Activated CD4-positive, alpha-beta T cell treated with anti-CD3 and anti-CD28 coated beads for 36 hours (primary cell): ENCODE measurements around the gene TCP1. TPM values are rescaled to one million over a fixed set of nuclear protein-coding genes. Genes with fewer than 3 reads are reported as not detected.
"Not testable (repeated sequence)": the region's sequence is repeated elsewhere in the genome, so short reads cannot be mapped to it uniquely, and the experiment has no call there.

Experiments used
- ATAC-seq: fragments of 200-7000 bp; cut with Tn5 transposase; one replicate; pipeline ENCODE4 v1.10.0; 2021; ENCODE audit warnings: mild to moderate bottlenecking, moderate library complexity
- CTCF ChIA-PET: fragments of 350-600 bp; sonication (Branson Sonifier 250); formaldehyde crosslinking; loops from one replicate; lab custom pipeline; 2021; ENCODE audit warnings: antibody characterized with exemption; lab: Charles Lee
- POLR2A ChIA-PET: fragments of 350-600 bp; sonication (Branson Sonifier 250); formaldehyde crosslinking; loops from one replicate; lab custom pipeline; 2021; ENCODE audit warnings: antibody characterized with exemption, inconsistent platforms; lab: Charles Lee
- DNase-seq: peaks from one replicate; pipeline ENCODE4 v3.0.0-alpha.2; 2020
- H3K27ac Mint-ChIP-seq: one replicate; pipeline ENCODE4 v1.8.0; 2021; ENCODE audit warnings: mixed read lengths
- H3K27me3 Mint-ChIP-seq: one replicate; pipeline ENCODE4 v1.8.0; 2021; ENCODE audit warnings: mixed read lengths
- H3K36me3 Mint-ChIP-seq: one replicate; pipeline ENCODE4 v1.8.0; 2021; ENCODE audit warnings: low read depth, mixed read lengths
- H3K4me1 Mint-ChIP-seq: one replicate; pipeline ENCODE4 v1.8.0; 2021; ENCODE audit warnings: mixed read lengths
- H3K4me3 Mint-ChIP-seq: one replicate; pipeline ENCODE4 v1.8.0; 2021; ENCODE audit warnings: mild to moderate bottlenecking, moderate library complexity, mixed read lengths
- H3K9me3 Mint-ChIP-seq: one replicate; pipeline ENCODE4 v1.8.0; 2021; ENCODE audit warnings: low read depth, mixed read lengths
- intact Hi-C, 2 experiments: fragments of 100-400 bp; cut with DNase I in 1 of 2; cut with micrococcal nuclease in 1 of 2; formaldehyde crosslinking; loops; one replicate each; pipeline versions ENCODE4 v1.14.2 to v1.15.1; 2022 to 2024; cut with DNase I, micrococcal nuclease
- total RNA-seq, 2 experiments: library from RNA; stranded (reverse); gene quantifications; one replicate each; pipeline ENCODE4 v1.2.3, GENCODE V29; 2021

TCP1 gene
- total RNA-seq, 2 experiments from 2014 or later = 358 to 496 TPM

GRCh38 chr6:159828074-159828473 lies 38.7 kb upstream of the TCP1 start:
- Mint-ChIP-seq H3K4me3 (no peak overlapping the region), H3K9me3 (no peaks in the 10 kb centered on the region), H3K4me1 (peaks cover 7% of the 10 kb centered on the region), H3K27me3 (no peaks in the 10 kb centered on the region), H3K27ac (no peak overlapping the region), H3K36me3 (no peaks in the 10 kb centered on the region)
- peak; percentile 33 for ATAC-seq
- CTCF ChIA-PET = no interaction called here
- no peak for DNase-seq
- POLR2A ChIA-PET = no interaction called here
- intact Hi-C loops = no loop called here

GRCh38 chr6:159826968-159827647 lies 37.7 kb upstream of the TCP1 start:
- DNase-seq = no peak
- intact Hi-C loops = no loop called here
- H3K9me3 Mint-ChIP-seq = no peaks in the 10 kb centered on the region
- H3K4me1 Mint-ChIP-seq = peaks cover 4% of the 10 kb centered on the region
- H3K27me3 Mint-ChIP-seq = no peaks in the 10 kb centered on the region
- no peak for ATAC-seq
- POLR2A ChIA-PET = no interaction called here
- H3K27ac Mint-ChIP-seq = no peak overlapping the region
- CTCF ChIA-PET = no interaction called here
- H3K4me3 Mint-ChIP-seq = no peak overlapping the region
- no peaks in the 10 kb centered on the region for H3K36me3 Mint-ChIP-seq

GRCh38 chr6:159826004-159826403 lies 36.6 kb upstream of the TCP1 start:
- DNase-seq (no peak), ATAC-seq (no peak)
- Mint-ChIP-seq H3K36me3 (no peaks in the 10 kb centered on the region), H3K9me3 (no peaks in the 10 kb centered on the region), H3K27ac (no peak overlapping the region), H3K4me3 (no peak overlapping the region), H3K27me3 (no peaks in the 10 kb centered on the region), H3K4me1 (peaks cover 4% of the 10 kb centered on the region)
- intact Hi-C loops = no loop called here
- ChIA-PET POLR2A (no interaction called here), CTCF (no interaction called here)

GRCh38 chr6:159824690-159825089 lies 35.3 kb upstream of the TCP1 start:
- H3K4me3 Mint-ChIP-seq, H3K27me3 Mint-ChIP-seq, H3K36me3 Mint-ChIP-seq, H3K9me3 Mint-ChIP-seq, intact Hi-C loops, POLR2A ChIA-PET, H3K27ac Mint-ChIP-seq, DNase-seq, ATAC-seq: not testable (repeated sequence)
- CTCF ChIA-PET = interaction anchor here (1.1 kb wide), 1 partner anchor 17 kb away, joined by 3 read pairs; no protein-coding TSS in a partner anchor
- H3K4me1 Mint-ChIP-seq = peaks cover 14% of the 10 kb centered on the region

GRCh38 chr6:159823953-159824352 lies 34.6 kb upstream of the TCP1 start:
- ChIA-PET CTCF (interaction anchor here (1.1 to 1.2 kb wide), 2 partner anchors 17 to 20 kb away, joined by 3 read pairs; no protein-coding TSS in a partner anchor), POLR2A (no interaction called here)
- intact Hi-C loops = no loop called here

GRCh38 chr6:159821726-159822125 lies 32.3 kb upstream of the TCP1 start:
- ATAC-seq (no peak), DNase-seq (no peak)
- intact Hi-C loops = no loop called here
- no peaks in the 10 kb centered on the region for H3K9me3 Mint-ChIP-seq
- H3K27ac Mint-ChIP-seq = no peak overlapping the region
- CTCF ChIA-PET = interaction anchor here (1.0 kb wide), 1 partner anchor 281 kb away, joined by 3 read pairs; no protein-coding TSS in a partner anchor
- H3K36me3 Mint-ChIP-seq = peaks cover 2% of the 10 kb centered on the region
- no peaks in the 10 kb centered on the region for H3K27me3 Mint-ChIP-seq
- peaks cover 17% of the 10 kb centered on the region for H3K4me1 Mint-ChIP-seq
- POLR2A ChIA-PET = interaction anchor here (0.5 to 0.7 kb wide), 2 partner anchors 31 to 675 kb away, joined by 3 to 4 read pairs; partner anchors contain the start of gene MRPL18
- no peak overlapping the region for H3K4me3 Mint-ChIP-seq

More at GRCh38 chr6:159823953-159824352, 34.6 kb upstream of the TCP1 start:
- Mint-ChIP-seq H3K27me3 (no peaks in the 10 kb centered on the region), H3K4me3 (no peak overlapping the region), H3K4me1 (peaks cover 17% of the 10 kb centered on the region), H3K9me3 (no peaks in the 10 kb centered on the region), H3K36me3 (no peaks in the 10 kb centered on the region), H3K27ac (no peak overlapping the region)
- ATAC-seq (no peak), DNase-seq (no peak)

- CTCF ChIA-PET = no interaction called here
- intact Hi-C loops = no loop called here
These were observed 31.7 kb upstream of the TCP1 start for GRCh38 chr6:159821122-159821521.

GRCh38 chr6:159819932-159820640 lies 30.7 kb upstream of the TCP1 start:
- Mint-ChIP-seq H3K4me3 (peak overlapping the region; percentile 34), H3K9me3 (no peaks in the 10 kb centered on the region), H3K27me3 (no peaks in the 10 kb centered on the region), H3K36me3 (peaks cover 2% of the 10 kb centered on the region), H3K4me1 (peaks cover 17% of the 10 kb centered on the region), H3K27ac (peak overlapping the region; percentile 64)
- ATAC-seq (peak; percentile 83), DNase-seq (peak; percentile 58)
- ChIA-PET CTCF (interaction anchor here (0.7 kb wide), 1 partner anchor 635 kb away, joined by 3 read pairs; no protein-coding TSS in a partner anchor), POLR2A (no interaction called here)
- intact Hi-C loops = no loop called here

More at GRCh38 chr6:159821122-159821521, 31.7 kb upstream of the TCP1 start:
- peaks cover 2% of the 10 kb centered on the region for H3K36me3 Mint-ChIP-seq
- H3K4me3 Mint-ChIP-seq = no peak overlapping the region
- no peak for DNase-seq
- ATAC-seq = no peak
- H3K27me3 Mint-ChIP-seq = no peaks in the 10 kb centered on the region
- H3K9me3 Mint-ChIP-seq = no peaks in the 10 kb centered on the region
- peaks cover 17% of the 10 kb centered on the region for H3K4me1 Mint-ChIP-seq
- POLR2A ChIA-PET = interaction anchor here (0.7 kb wide), 1 partner anchor 31 kb away, joined by 4 read pairs; the partner anchor contains the start of gene MRPL18
- H3K27ac Mint-ChIP-seq = no peak overlapping the region

GRCh38 chr6:159819098-159819497 lies 29.7 kb upstream of the TCP1 start:
- Mint-ChIP-seq H3K27ac (no peak overlapping the region), H3K4me1 (peaks cover 17% of the 10 kb centered on the region), H3K36me3 (peaks cover 2% of the 10 kb centered on the region), H3K4me3 (no peak overlapping the region), H3K9me3 (no peaks in the 10 kb centered on the region), H3K27me3 (no peaks in the 10 kb centered on the region)
- CTCF ChIA-PET = no interaction called here
- POLR2A ChIA-PET = no interaction called here
- intact Hi-C loops = no loop called here
- ATAC-seq (no peak), DNase-seq (no peak)

GRCh38 chr6:159817951-159818739 lies 28.7 kb upstream of the TCP1 start:
- H3K4me3 Mint-ChIP-seq = no peak overlapping the region
- ChIA-PET CTCF (no interaction called here), POLR2A (no interaction called here)
- no peak overlapping the region for H3K27ac Mint-ChIP-seq
- no peak for DNase-seq
- peaks cover 2% of the 10 kb centered on the region for H3K36me3 Mint-ChIP-seq
- ATAC-seq = no peak
- intact Hi-C loops = no loop called here
- H3K9me3 Mint-ChIP-seq = no peaks in the 10 kb centered on the region
- H3K4me1 Mint-ChIP-seq = peaks cover 17% of the 10 kb centered on the region
- H3K27me3 Mint-ChIP-seq = no peaks in the 10 kb centered on the region

GRCh38 chr6:159816775-159817174 lies 27.4 kb upstream of the TCP1 start:
- H3K36me3 Mint-ChIP-seq, POLR2A ChIA-PET, H3K27ac Mint-ChIP-seq, H3K9me3 Mint-ChIP-seq, CTCF ChIA-PET, ATAC-seq, intact Hi-C loops, H3K4me3 Mint-ChIP-seq, H3K27me3 Mint-ChIP-seq, DNase-seq: not testable (repeated sequence)
- H3K4me1 Mint-ChIP-seq = peaks cover 17% of the 10 kb centered on the region
